Measurements from ENCODE around the gene HVCN1.

HVCN1 gene

GRCh38 chr12:110613071-110613770, 75.7 kb downstream of the HVCN1 start:
- no peak for DNase-seq

- DNase-seq: no peak
Observed at GRCh38 chr12:110606253-110606611, 82.7 kb downstream of the HVCN1 start.

- DNase-seq: peak; percentile 52
Observed at GRCh38 chr12:110602085-110602814, 86.7 kb downstream of the HVCN1 start.

- peak; percentile 55 for DNase-seq
Observed at GRCh38 chr12:110600254-110600653, 88.7 kb downstream of the HVCN1 start.

- no peak for DNase-seq
Observed at GRCh38 chr12:110599334-110599733, 89.6 kb downstream of the HVCN1 start.

Measured in fibroblast of skin of right biceps (primary cell).